ENCODE results near the gene CRYAB. TPM values are rescaled to one million over a fixed set of nuclear protein-coding genes. Genes with fewer than 3 reads are reported as not detected.

CRYAB gene
- total RNA-seq, 1 experiment from 2014 or later = not detected

GRCh38 chr11:111935317-111936039, 23.9 kb upstream of the CRYAB start:
- no peak overlapping the region for H2AFZ ChIP-seq (ENCODE audit: low read length)
- ChIA-PET CTCF (no interaction called here), POLR2A (ENCODE audit: unreplicated experiment) (interaction anchor here (0.6 kb wide), 1 partner anchor 147 kb away, joined by 4 read pairs; no protein-coding TSS in a partner anchor)

DNA sequence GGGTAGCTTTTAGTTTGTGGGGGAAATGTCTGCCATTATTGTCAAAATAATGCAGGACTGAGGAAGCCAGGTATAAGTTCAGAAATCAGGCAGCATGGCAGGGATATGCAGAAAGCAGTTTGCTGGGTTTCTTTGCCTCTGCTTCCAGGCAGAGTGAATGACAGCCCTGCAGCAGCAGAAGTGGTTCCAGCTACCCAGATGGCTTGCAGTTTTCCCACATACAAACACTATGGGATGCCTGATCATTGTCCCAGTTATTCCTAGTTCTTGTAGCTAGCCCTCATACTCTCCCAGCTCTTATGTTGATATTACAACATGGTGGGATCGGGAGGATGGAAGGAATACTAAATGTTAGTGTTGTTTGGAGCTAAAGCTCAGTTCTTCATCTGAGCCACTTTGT, 22.7 kb upstream of the CRYAB start:
- CTCF ChIA-PET = no interaction called here

More at GRCh38 chr11:111935317-111936039, 23.9 kb upstream of the CRYAB start:
- DNase-seq = no peak
- Histone ChIP-seq H3K4me2 (ENCODE audit: low read length) (no peak overlapping the region), H3K79me2 (ENCODE audit: low read length) (0 out of 2 replicates have a peak, but pooled peaks cover 4% of the 10 kb centered on the region), H3K36me3 (ENCODE audit: low read depth, low read length) (no peaks in the 10 kb centered on the region), H3K9ac (ENCODE audit: low read length) (no peak overlapping the region), H3K4me1 (ENCODE audit: insufficient read depth, low read length) (peaks cover 30% of the 10 kb centered on the region), H3F3A (ENCODE audit: low read length, unreplicated experiment) (no peaks in the 10 kb centered on the region), H3K4me3 (ENCODE audit: low read length) (no peak overlapping the region), H3K9me2 (replicated peaks; ENCODE audit: low read length) (no peaks in the 10 kb centered on the region), H3K9me3 (ENCODE audit: low read length) (no peaks in the 10 kb centered on the region), H3K27me3 (ENCODE audit: low read length) (no peaks in the 10 kb centered on the region), H3K27ac (ENCODE audit: low read length) (no peak overlapping the region), H4K20me1 (ENCODE audit: low read length) (no peaks in the 10 kb centered on the region)
- TF ChIP-seq, protein P1, sequence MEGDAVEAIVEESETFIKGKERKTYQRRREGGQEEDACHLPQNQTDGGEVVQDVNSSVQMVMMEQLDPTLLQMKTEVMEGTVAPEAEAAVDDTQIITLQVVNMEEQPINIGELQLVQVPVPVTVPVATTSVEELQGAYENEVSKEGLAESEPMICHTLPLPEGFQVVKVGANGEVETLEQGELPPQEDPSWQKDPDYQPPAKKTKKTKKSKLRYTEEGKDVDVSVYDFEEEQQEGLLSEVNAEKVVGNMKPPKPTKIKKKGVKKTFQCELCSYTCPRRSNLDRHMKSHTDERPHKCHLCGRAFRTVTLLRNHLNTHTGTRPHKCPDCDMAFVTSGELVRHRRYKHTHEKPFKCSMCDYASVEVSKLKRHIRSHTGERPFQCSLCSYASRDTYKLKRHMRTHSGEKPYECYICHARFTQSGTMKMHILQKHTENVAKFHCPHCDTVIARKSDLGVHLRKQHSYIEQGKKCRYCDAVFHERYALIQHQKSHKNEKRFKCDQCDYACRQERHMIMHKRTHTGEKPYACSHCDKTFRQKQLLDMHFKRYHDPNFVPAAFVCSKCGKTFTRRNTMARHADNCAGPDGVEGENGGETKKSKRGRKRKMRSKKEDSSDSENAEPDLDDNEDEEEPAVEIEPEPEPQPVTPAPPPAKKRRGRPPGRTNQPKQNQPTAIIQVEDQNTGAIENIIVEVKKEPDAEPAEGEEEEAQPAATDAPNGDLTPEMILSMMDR (conservative IDR thresholded peaks at IDR 0.05; ENCODE audit: low read depth, low read length) = no peak
- TF ChIP-seq EZH2 (IDR thresholded peaks at IDR 0.05; ENCODE audit: low read length, unreplicated experiment) (no peak), EZH2phosphoT487 (IDR thresholded peaks at IDR 0.05; ENCODE audit: borderline replicate concordance, low read length) (no peak)
- BruUV-seq (replicated peaks) = no TSS peak
- intact Hi-C loops (cut with micrococcal nuclease) = no loop called here
- ATAC-seq = no peak

More for the DNA sequence above, 22.7 kb upstream of the CRYAB start:
- H3F3A ChIP-seq (ENCODE audit: low read length, unreplicated experiment) = no peaks in the 10 kb centered on the region
- H3K9ac ChIP-seq (ENCODE audit: low read length) = no peak overlapping the region
- DNase-seq (no peak), ATAC-seq (no peak)
- no peak overlapping the region for H3K27ac ChIP-seq (ENCODE audit: low read length)
- 0 out of 2 replicates have a peak, but pooled peaks cover 4% of the 10 kb centered on the region for H3K79me2 ChIP-seq (ENCODE audit: low read length)
- no peak overlapping the region for H3K4me3 ChIP-seq (ENCODE audit: low read length)
- no TSS peak for BruUV-seq (replicated peaks)
- TF ChIP-seq, protein P1 (conservative IDR thresholded peaks at IDR 0.05; ENCODE audit: low read depth, low read length) = no peak
- no peak for TF ChIP-seq EZH2 (IDR thresholded peaks at IDR 0.05; ENCODE audit: low read length, unreplicated experiment)
- TF ChIP-seq EZH2phosphoT487 (IDR thresholded peaks at IDR 0.05; ENCODE audit: borderline replicate concordance, low read length) = no peak
- H4K20me1 ChIP-seq (ENCODE audit: low read length) = no peaks in the 10 kb centered on the region
- no peaks in the 10 kb centered on the region for H3K36me3 ChIP-seq (ENCODE audit: low read depth, low read length)
- POLR2A ChIA-PET (ENCODE audit: unreplicated experiment) = no interaction called here
- H3K4me1 ChIP-seq (ENCODE audit: insufficient read depth, low read length) = peaks cover 27% of the 10 kb centered on the region
- H3K9me2 ChIP-seq (replicated peaks; ENCODE audit: low read length) = no peaks in the 10 kb centered on the region
- H3K9me3 ChIP-seq (ENCODE audit: low read length) = no peaks in the 10 kb centered on the region
- intact Hi-C loops (cut with micrococcal nuclease) = loop anchor here (5.0 kb wide), 1 partner anchor 88 kb away; no protein-coding TSS in a partner anchor
- no peak overlapping the region for H2AFZ ChIP-seq (ENCODE audit: low read length)
- no peaks in the 10 kb centered on the region for H3K27me3 ChIP-seq (ENCODE audit: low read length)
- no peak overlapping the region for H3K4me2 ChIP-seq (ENCODE audit: low read length)

Data from PC-3 (cell line).